HepG2 (cell line): ENCODE data around the gene B4GALT3. TPM values are rescaled to one million over a fixed set of nuclear protein-coding genes. Genes with fewer than 3 reads are reported as not detected.
A peak's percentile ranks its signal among the peaks of the same experiment; 100 is the strongest.

Experiments
- ATAC-seq: fragments of 200-7000 bp; cut with Tn5 transposase; 3 replicates; pipeline ENCODE4 v1.9.1; 2020; ENCODE audit warnings: mild to moderate bottlenecking, moderate library complexity
- BruUV-seq: library from RNA; stranded (reverse); fragments of 400-500 nt; replicated peaks from 2 replicates; lab custom pipeline; 2021; lab: Mats Ljungman, UMichigan
- CTCF ChIA-PET: fragments of 300-600 bp; formaldehyde crosslinking; extraction: SDS; loops from one replicate; lab custom pipeline; 2021; ENCODE audit warnings: low total read pairs, inconsistent platforms, low intra/inter-chr PET ratio; lab: Yijun Ruan, JAX
- POLR2A ChIA-PET: fragments of 350-600 bp; sonication (Branson Sonifier 250); formaldehyde crosslinking; loops from one replicate; lab custom pipeline; 2020; ENCODE audit warnings: antibody characterized with exemption, inconsistent platforms; lab: Yijun Ruan, JAX
- DNase-seq: peaks from one replicate; pipeline ENCODE4 v3.0.0-alpha.2; 2015; ENCODE audit warnings: low spot score
- FAIRE-seq: peaks from 3 replicates; lab custom pipeline; 2011; peaks lifted over from hg19 to GRCh38; lab: Jason Lieb, UNC
- H2AFZ ChIP-seq: one replicate; pipeline ENCODE4 v1.6.1; 2011; ENCODE audit warnings: low read length, inconsistent platforms
- H3K27ac ChIP-seq: fragments of 300-600 bp; 3 replicates; pipeline ENCODE4 v1.8.0; 2011; ENCODE audit warnings: mixed run types, mild to moderate bottlenecking, mixed read lengths, low read length, inconsistent platforms; ENCODE audit not compliant: insufficient read depth; ENCODE audit errors: extremely low read length
- H3K27me3 ChIP-seq, 2 experiments: fragments of 200-600 bp in 1 of 2; 2 replicates in 1 of 2; 3 replicates in 1 of 2; pipeline versions ENCODE4 v1.6.0 to v1.8.0; 2011; ENCODE audit warnings: low read length in 2 of 2, mild to moderate bottlenecking in 2 of 2, moderate library complexity in 2 of 2, inconsistent platforms in 1 of 2; ENCODE audit not compliant: insufficient read depth in 2 of 2, control insufficient read depth in 1 of 2
- H3K36me3 ChIP-seq, 2 experiments: fragments of 200-600 bp in 1 of 2; replicated peaks in 1 of 2; 2 replicates in 1 of 2; 3 replicates in 1 of 2; pipeline versions ENCODE4 v1.5.1 to v1.8.0; 2011; ENCODE audit warnings: low read length in 2 of 2, inconsistent platforms in 1 of 2; ENCODE audit not compliant: insufficient read depth in 2 of 2, control insufficient read depth in 1 of 2
- H3K4me1 ChIP-seq: 2 replicates; pipeline ENCODE4 v1.5.1; 2012; ENCODE audit warnings: low read length, inconsistent platforms; ENCODE audit not compliant: insufficient read depth
- H3K4me2 ChIP-seq: 2 replicates; pipeline ENCODE4 v1.6.0; 2011; ENCODE audit warnings: low read depth, low read length, inconsistent platforms
- H3K4me3 ChIP-seq, 3 experiments: fragments of 200-600 bp in 1 of 3; sonication (generic), shearing (Covaris generic) in 1 of 3; replicated peaks in 1 of 3; 2 replicates each; pipeline ENCODE4 v1.5.1; 2011 to 2016; ENCODE audit warnings: low read length in 3 of 3, inconsistent platforms in 2 of 3, low read depth in 2 of 3, mild to moderate bottlenecking in 2 of 3, control low read depth in 1 of 3, mixed read lengths in 1 of 3; ENCODE audit not compliant: insufficient read depth in 1 of 3
- H3K79me2 ChIP-seq: one replicate; pipeline ENCODE4 v1.6.1; 2011; ENCODE audit warnings: low read length, inconsistent platforms; ENCODE audit not compliant: insufficient read depth
- H3K9ac ChIP-seq: 2 replicates; pipeline ENCODE4 v1.6.0; 2011; ENCODE audit warnings: mild to moderate bottlenecking, low read depth, low read length, inconsistent platforms; ENCODE audit not compliant: insufficient read depth
- H3K9me3 ChIP-seq: 2 replicates; pipeline ENCODE4 v1.5.1; 2012; ENCODE audit warnings: mild to moderate bottlenecking, low read length
- H4K20me1 ChIP-seq: 2 replicates; pipeline ENCODE4 v1.6.0; 2011; ENCODE audit warnings: inconsistent platforms, mild to moderate bottlenecking, low read length, moderate library complexity; ENCODE audit not compliant: insufficient read depth
- HMG20A ChIP-seq: IDR thresholded peaks from 2 replicates; pipeline ENCODE4 v1.6.1; 2016; ENCODE audit warnings: borderline replicate concordance
- MNT ChIP-seq: fragments of 450-650 bp; IDR thresholded peaks from 2 replicates; pipeline ENCODE4 v1.6.1; 2016
- MXI1 ChIP-seq: IDR thresholded peaks from 3 replicates; pipeline ENCODE4 v1.6.1; 2012; ENCODE audit warnings: low read depth, low read length, inconsistent platforms, borderline replicate concordance
- PHF5A ChIP-seq: IDR thresholded peaks from one replicate; pipeline ENCODE4 v1.6.1; 2018; ENCODE audit warnings: low read depth, missing genetic modification reagents; ENCODE audit not compliant: unreplicated experiment
- TCF7 ChIP-seq: sonication (generic); IDR thresholded peaks from 2 replicates; pipeline ENCODE4 v1.6.1; 2016; ENCODE audit warnings: antibody characterized with exemption, low read depth
- ZNF598 ChIP-seq: sonication (generic); formaldehyde crosslinking; IDR thresholded peaks from 2 replicates; pipeline ENCODE4 v1.5.1; 2020; ENCODE audit warnings: mild to moderate bottlenecking, missing genetic modification reagents, borderline replicate concordance
- WGBS: methylation state at CpG from one replicate; pipeline ENCODE4 v1.1.6; 2017; ENCODE audit warnings: low lambda C conversion rate; 5-methylcytosine and 5-hydroxymethylcytosine counted together
- in situ Hi-C: cut with HindIII; loops from 2 replicates; pipeline ENCODE4 v1.10.0; 2017; ENCODE audit warnings: low pct_unique_long_range_greater_than_20kb; ENCODE audit not compliant: extremely low pct_ligation_motif_present
- intact Hi-C: fragments of 100-400 bp; cut with micrococcal nuclease; formaldehyde crosslinking; loops from one replicate; pipeline ENCODE4 v1.10.0; 2022; ENCODE audit not compliant: unreplicated experiment
- polyA plus RNA-seq, 8 experiments: library from polyadenylated mRNA; depleted of rRNA in 3 of 8; stranded (reverse) in 7 of 8; unstranded in 1 of 8; fragments of >200 nt; fragmentation: Illumina TruSeq in 4 of 8; extraction: Trizol in 4 of 8; gene quantifications; 2 replicates each; pipeline versions ENCODE4 v1.2.1 to v1.2.3, GENCODE V29; 2011 to 2016; ENCODE audit warnings: low read depth in 4 of 8, missing spikeins in 1 of 8, mixed read lengths in 1 of 8; ENCODE audit not compliant: insufficient read depth in 1 of 8
- total RNA-seq, 5 experiments: library from RNA; depleted of rRNA; stranded (reverse); fragments of >200 nt; fragmentation: Illumina TruSeq; extraction: Trizol; gene quantifications; 2 replicates each; pipeline ENCODE4 v1.2.3, GENCODE V29; 2016; ENCODE audit warnings: low read depth in 1 of 5

B4GALT3 gene
- total and polyA plus RNA-seq, 2 of the 13 experiments (the other 11 are each of a cell fraction or from before 2014, with no cell fraction given), result 35.6 to 40.4 TPM

GRCh38 chr1:161196521-161197451 lies 19.5 kb upstream of the B4GALT3 start:
- H3K27ac ChIP-seq, result no peak overlapping the region
- in situ Hi-C loops, result loop anchor here (5.0 kb wide), 1 partner anchor 186 kb away; no protein-coding TSS in a partner anchor
- intact Hi-C loops, result no loop called here

More at GRCh38 chr1:161196521-161197451, 19.5 kb upstream of the B4GALT3 start:
- no peak for DNase-seq
- Histone ChIP-seq H3K27me3 (no peaks in the 10 kb centered on the region), H3K9me3 (no peaks in the 10 kb centered on the region), H2AFZ (no peak overlapping the region), H3K4me3 (no peak overlapping the region), H3K79me2 (no peaks in the 10 kb centered on the region), H3K4me2 (peak overlapping the region; percentile 98), H3K9ac (no peak overlapping the region), H4K20me1 (no peaks in the 10 kb centered on the region), H3K4me1 (peaks cover 70% of the 10 kb centered on the region), H3K36me3 (no peaks in the 10 kb centered on the region; a peak in 1 of 5 replicates)
- BruUV-seq, result no TSS peak
- TF ChIP-seq HMG20A (CRISPR knock-in tag) (no peak), MNT (no peak), TCF7 (no peak), MXI1 (no peak), ZNF598 (CRISPR knock-in tag) (no peak), PHF5A (no peak)
- FAIRE-seq, result no peak
- 75% methylated on average over 17 of the region's 27 CpGs for WGBS
- ChIA-PET POLR2A (interaction anchor here (3.5 kb wide), 1 partner anchor 27 kb away, joined by 44 read pairs; the partner anchor contains the start of genes APOA2 and TOMM40L), CTCF (no interaction called here)
- no peak for ATAC-seq
